GM12892 (cell line): Measurements from ENCODE around the gene USP47.

Experiments
- POLR2A ChIP-seq: IDR thresholded peaks from 2 replicates; pipeline ENCODE4 v1.6.1; 2011; ENCODE audit warnings: low read depth, low read length, control low read depth
- POLR2AphosphoS5 ChIP-seq: IDR thresholded peaks from 2 replicates; pipeline ENCODE4 v1.6.1; 2011; ENCODE audit warnings: low read depth, low read length, control low read depth

DNA sequence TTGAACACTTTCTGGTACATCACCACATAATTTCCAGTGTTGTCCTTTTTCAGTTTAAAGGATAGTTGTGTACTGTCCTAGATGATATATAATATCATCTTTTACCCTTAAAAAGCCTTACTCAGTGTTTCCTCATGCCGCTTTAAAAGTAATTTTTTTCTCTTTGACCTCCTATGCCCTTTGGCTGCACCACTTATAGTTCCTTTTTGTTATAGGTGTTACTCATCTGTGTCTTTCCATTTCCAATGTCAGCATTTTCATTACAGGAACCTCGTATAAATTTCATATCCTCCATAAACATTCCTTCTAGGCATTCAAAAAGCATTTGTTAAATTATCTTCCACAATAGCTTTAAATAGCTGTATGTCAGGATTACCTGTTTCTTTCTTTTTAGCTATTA is 40.8 kb downstream of the USP47 start:
- TF ChIP-seq POLR2AphosphoS5 = no peak
- no peak for TF ChIP-seq POLR2A
